IMR-90 (cell line): Measurements from ENCODE around the gene CLHC1. TPM values are rescaled to one million over a fixed set of nuclear protein-coding genes. Genes with fewer than 3 reads are reported as not detected.

Source experiments
- ATAC-seq: fragments of 200-7000 bp; cut with Tn5 transposase; 2 replicates; pipeline ENCODE4 v1.9.1; 2020; ENCODE audit warnings: low read depth, mild to moderate bottlenecking, moderate library complexity
- BruUV-seq: library from RNA; stranded (reverse); fragments of 400-500 nt; replicated peaks from 2 replicates; lab custom pipeline; 2021; lab: Mats Ljungman, UMichigan
- CTCF ChIA-PET: fragments of 300-600 bp; formaldehyde crosslinking; extraction: SDS; loops from one replicate; lab custom pipeline; 2021; ENCODE audit warnings: antibody characterized with exemption; lab: Yijun Ruan, JAX
- POLR2A ChIA-PET: fragments of 300-600 bp; sonication (Branson Sonifier 250); formaldehyde crosslinking; loops from one replicate; lab custom pipeline; 2022; ENCODE audit warnings: antibody characterized with exemption; ENCODE audit not compliant: unreplicated experiment; lab: Charles Lee
- DNase-seq: peaks from one replicate; pipeline ENCODE4 v3.0.0; 2013
- H2AFZ ChIP-seq: replicated peaks from 2 replicates; pipeline ENCODE3; 2013; ENCODE audit warnings: low read length, mild to moderate bottlenecking; ENCODE audit not compliant: poor library complexity
- H2AK5ac ChIP-seq: 2 replicates; pipeline ENCODE4 v1.6.1; 2013; ENCODE audit warnings: low read depth, low read length, inconsistent platforms
- H2AK9ac ChIP-seq: replicated peaks from 2 replicates; pipeline ENCODE3; 2013; ENCODE audit warnings: mild to moderate bottlenecking, low read depth, low read length, moderate library complexity; ENCODE audit not compliant: poor library complexity
- H2BK120ac ChIP-seq: 2 replicates; pipeline ENCODE4 v1.6.1; 2013; ENCODE audit warnings: low read depth, low read length, inconsistent platforms
- H2BK15ac ChIP-seq: 3 replicates; pipeline ENCODE4 v1.6.1; 2013; ENCODE audit warnings: low read depth, low read length, inconsistent platforms
- H2BK20ac ChIP-seq: 2 replicates; pipeline ENCODE4 v1.6.1; 2013; ENCODE audit warnings: low read depth, mild to moderate bottlenecking, inconsistent platforms, low read length, moderate library complexity
- H2BK5ac ChIP-seq: 2 replicates; pipeline ENCODE4 v1.6.1; 2013; ENCODE audit warnings: mild to moderate bottlenecking, low read depth, low read length, inconsistent platforms; ENCODE audit not compliant: poor library complexity, severe bottlenecking
- H3K14ac ChIP-seq: replicated peaks from 2 replicates; pipeline ENCODE4 v1.6.1; 2013; ENCODE audit warnings: low read depth, low read length, inconsistent platforms
- H3K18ac ChIP-seq: 2 replicates; pipeline ENCODE4 v1.6.1; 2013; ENCODE audit warnings: low read depth, low read length, control low read depth
- H3K23ac ChIP-seq: 2 replicates; pipeline ENCODE4 v1.6.1; 2013; ENCODE audit warnings: low read depth, low read length, inconsistent platforms
- H3K27ac ChIP-seq: 2 replicates; pipeline ENCODE4 v1.5.1; 2013; ENCODE audit warnings: mild to moderate bottlenecking, control low read depth, low read length; ENCODE audit not compliant: insufficient read depth
- H3K27me3 ChIP-seq: 2 replicates; pipeline ENCODE4 v1.6.1; 2013; ENCODE audit warnings: low read length; ENCODE audit not compliant: control insufficient read depth, insufficient read depth
- H3K36me3 ChIP-seq: 2 replicates; pipeline ENCODE4 v1.6.1; 2013; ENCODE audit warnings: low read length, mixed read lengths; ENCODE audit not compliant: control insufficient read depth, insufficient read depth
- H3K4ac ChIP-seq: 2 replicates; pipeline ENCODE4 v1.6.1; 2013; ENCODE audit warnings: low read depth, low read length, inconsistent platforms
- H3K4me1 ChIP-seq: 2 replicates; pipeline ENCODE4 v1.6.1; 2013; ENCODE audit warnings: low read length, mixed read lengths; ENCODE audit not compliant: control insufficient read depth, insufficient read depth
- H3K4me2 ChIP-seq: 2 replicates; pipeline ENCODE4 v1.6.1; 2013; ENCODE audit warnings: low read depth, mild to moderate bottlenecking, control low read depth, low read length, moderate library complexity
- H3K4me3 ChIP-seq: 2 replicates; pipeline ENCODE4 v1.5.1; 2013; ENCODE audit warnings: low read depth, mild to moderate bottlenecking, control low read depth, low read length, moderate library complexity; ENCODE audit not compliant: insufficient read depth
- H3K56ac ChIP-seq: 2 replicates; pipeline ENCODE4 v1.6.1; 2013; ENCODE audit warnings: low read length, inconsistent platforms; ENCODE audit not compliant: insufficient read depth; ENCODE audit errors: extremely low read depth
- H3K79me1 ChIP-seq, 2 experiments: 2 replicates each; pipeline ENCODE4 v1.6.1; 2013; ENCODE audit warnings: low read length in 2 of 2, inconsistent platforms in 1 of 2, low read depth in 1 of 2
- H3K9ac ChIP-seq: 2 replicates; pipeline ENCODE4 v1.6.1; 2013; ENCODE audit warnings: low read depth, low read length, control low read depth
- H3K9me1 ChIP-seq: 2 replicates; pipeline ENCODE4 v1.6.1; 2013; ENCODE audit warnings: low read length, inconsistent platforms; ENCODE audit not compliant: insufficient read depth
- H3K9me3 ChIP-seq: 2 replicates; pipeline ENCODE4 v1.6.1; 2013; ENCODE audit warnings: low read length; ENCODE audit not compliant: control insufficient read depth, insufficient read depth
- H4K20me1 ChIP-seq: 2 replicates; pipeline ENCODE4 v1.6.1; 2013; ENCODE audit warnings: low read length, inconsistent platforms; ENCODE audit not compliant: insufficient read depth
- H4K5ac ChIP-seq: 2 replicates; pipeline ENCODE4 v1.6.1; 2013; ENCODE audit warnings: mild to moderate bottlenecking, low read depth, low read length, control low read depth
- H4K8ac ChIP-seq, 2 experiments: 2 replicates each; pipeline ENCODE4 v1.6.1; 2013; ENCODE audit warnings: low read depth in 2 of 2, low read length in 2 of 2, control low read depth in 1 of 2, inconsistent platforms in 1 of 2
- H4K91ac ChIP-seq: 2 replicates; pipeline ENCODE4 v1.6.1; 2013; ENCODE audit warnings: low read depth, low read length, inconsistent platforms; ENCODE audit not compliant: insufficient read depth
- BHLHE40 ChIP-seq: fragments of 150-350 bp; IDR thresholded peaks from 2 replicates; pipeline ENCODE4 v1.6.1; 2016; ENCODE audit warnings: mild to moderate bottlenecking, low read depth, low read length
- CEBPB ChIP-seq: IDR thresholded peaks from 2 replicates; pipeline ENCODE4 v1.6.1; 2012; ENCODE audit warnings: low read depth, low read length, improper control_type of control experiment
- CHD1 ChIP-seq: IDR thresholded peaks from 2 replicates; pipeline ENCODE4 v1.6.1; 2012; ENCODE audit warnings: low read depth, low read length, improper control_type of control experiment
- CTCF ChIP-seq: conservative IDR thresholded peaks from 2 replicates; pipeline ENCODE4 v1.5.1; 2012; ENCODE audit warnings: mild to moderate bottlenecking, low read depth, low read length, improper control_type of control experiment
- ELK1 ChIP-seq: fragments of 150-350 bp; IDR thresholded peaks from 2 replicates; pipeline ENCODE4 v1.6.1; 2016; ENCODE audit warnings: low read depth, mild to moderate bottlenecking, low read length, moderate library complexity, borderline replicate concordance
- FOS ChIP-seq: fragments of 150-350 bp; IDR thresholded peaks from 2 replicates; pipeline ENCODE4 v1.6.1; 2016; ENCODE audit warnings: low read depth, low read length
- MAFK ChIP-seq: IDR thresholded peaks from 2 replicates; pipeline ENCODE4 v1.6.1; 2012; ENCODE audit warnings: low read depth, low read length, improper control_type of control experiment
- MAZ ChIP-seq: IDR thresholded peaks from 2 replicates; pipeline ENCODE4 v1.6.1; 2012; ENCODE audit warnings: low read depth, mild to moderate bottlenecking, low read length, improper control_type of control experiment, moderate library complexity, borderline replicate concordance
- MXI1 ChIP-seq: IDR thresholded peaks from 2 replicates; pipeline ENCODE4 v1.6.1; 2012; ENCODE audit warnings: low read depth, mild to moderate bottlenecking, low read length, moderate library complexity, borderline replicate concordance
- NFE2L2 ChIP-seq: fragments of 150-350 bp; IDR thresholded peaks from 2 replicates; pipeline ENCODE4 v1.6.1; 2016; ENCODE audit warnings: low read depth, mild to moderate bottlenecking, low read length
- POLR2A ChIP-seq: IDR thresholded peaks from 2 replicates; pipeline ENCODE4 v1.6.1; 2012; ENCODE audit warnings: mild to moderate bottlenecking, low read depth, low read length
- RAD21 ChIP-seq: IDR thresholded peaks from 2 replicates; pipeline ENCODE4 v1.6.1; 2012; ENCODE audit warnings: low read length, improper control_type of control experiment
- RCOR1 ChIP-seq: IDR thresholded peaks from 2 replicates; pipeline ENCODE4 v1.6.1; 2012; ENCODE audit warnings: mild to moderate bottlenecking, low read length, improper control_type of control experiment; ENCODE audit not compliant: insufficient replicate concordance
- RFX5 ChIP-seq: IDR thresholded peaks from 2 replicates; pipeline ENCODE4 v1.8.0; 2012; ENCODE audit warnings: low read depth, mild to moderate bottlenecking, low read length, moderate library complexity
- SMC3 ChIP-seq: fragments of 150-350 bp; IDR thresholded peaks from 2 replicates; pipeline ENCODE4 v1.6.1; 2016; ENCODE audit warnings: low read depth, mild to moderate bottlenecking, antibody characterized with exemption, low read length, moderate library complexity
- USF2 ChIP-seq: fragments of 150-350 bp; IDR thresholded peaks from 2 replicates; pipeline ENCODE4 v1.6.1; 2017; ENCODE audit warnings: mild to moderate bottlenecking, antibody characterized with exemption, low read length, low read depth
- WGBS, 2 experiments: methylation state at CpG; one replicate each; pipeline versions ENCODE4 v1.1.5 to v1.1.7; 2013; ENCODE audit warnings: missing lambda C conversion rate in 2 of 2; ENCODE audit not compliant: insufficient read length in 1 of 2; ENCODE audit errors: extremely low coverage in 2 of 2; 5-methylcytosine and 5-hydroxymethylcytosine counted together
- dilution Hi-C: fragments of 300-500 bp; cut with HindIII; formaldehyde crosslinking; loops from one replicate; pipeline ENCODE4 v1.14.3; 2018; ENCODE audit warnings: low sequenced_read_pairs; ENCODE audit not compliant: unreplicated experiment
- in situ Hi-C: fragments of 300-500 bp; cut with MboI; formaldehyde crosslinking; loops from 3 replicates; pipeline ENCODE4 v1.14.3; 2019; ENCODE audit warnings: low sequenced_read_pairs, inconsistent platforms, mixed read lengths
- intact Hi-C: fragments of 100-400 bp; cut with micrococcal nuclease; formaldehyde crosslinking; loops from 2 replicates; pipeline ENCODE4 v1.10.0; 2022
- polyA plus RNA-seq, 3 experiments: library from polyadenylated mRNA; depleted of rRNA; stranded (reverse); fragments of >200 nt; gene quantifications; 2 replicates each; pipeline ENCODE4 v1.2.3, GENCODE V29; 2012; ENCODE audit warnings: low replicate concordance in 1 of 3
- total RNA-seq: library from RNA; depleted of rRNA; stranded (reverse); fragments of >200 nt; gene quantifications from 2 replicates; pipeline ENCODE4 v1.2.3, GENCODE V29; 2012

The CLHC1 gene
- total and polyA plus RNA-seq, 2 of the 4 experiments (the other 2 are of a cell fraction): 2.3 to 5.3 TPM

GRCh38 chr2:55204950-55205349, 27.1 kb downstream of the CLHC1 start:
- no peak for ATAC-seq
- Histone ChIP-seq H3K4ac (no peak overlapping the region), H3K4me1 (no peaks in the 10 kb centered on the region), H2BK20ac (no peak overlapping the region), H2BK15ac (no peak overlapping the region), H3K9me1 (no peaks in the 10 kb centered on the region), H4K20me1 (no peaks in the 10 kb centered on the region), H4K91ac (no peak overlapping the region), H3K79me1 (no peaks in the 10 kb centered on the region; a peak in 1 of 4 replicates), H3K27me3 (no peaks in the 10 kb centered on the region), H3K9ac (no peak overlapping the region), H3K27ac (no peak overlapping the region), H3K18ac (no peak overlapping the region), H2BK5ac (no peak overlapping the region), H3K9me3 (no peaks in the 10 kb centered on the region), H3K4me3 (no peak overlapping the region), H3K4me2 (no peak overlapping the region), H3K23ac (no peak overlapping the region), H3K36me3 (peaks cover 6% of the 10 kb centered on the region; the same call in 1 of the 2 replicates), H3K14ac (no peak overlapping the region), H3K56ac (no peak overlapping the region), H2AFZ (no peak overlapping the region), H2AK5ac (no peak overlapping the region), H2BK120ac (no peak overlapping the region), H4K8ac (no peak overlapping the region), H2AK9ac (no peak overlapping the region), H4K5ac (no peak overlapping the region)
- intact Hi-C loops: no loop called here
- no CpG with 5 or more reads among the region's 2 CpGs for WGBS, 2 experiments
- ChIA-PET CTCF (no interaction called here), POLR2A (no interaction called here)
- DNase-seq: no peak
- in situ Hi-C loops: no loop called here
- dilution Hi-C loops: no loop called here
- TF ChIP-seq USF2 (no peak), NFE2L2 (no peak), MAZ (no peak), FOS (no peak), MAFK (no peak), CHD1 (no peak), CEBPB (no peak), SMC3 (no peak), ELK1 (no peak), BHLHE40 (no peak), RFX5 (no peak), POLR2A (no peak), CTCF (no peak), MXI1 (no peak), RAD21 (no peak), RCOR1 (no peak)
- no TSS peak for BruUV-seq
